IPS-NIHi7 (cell line): Measurements from ENCODE around the gene TCEA2.
A peak's percentile ranks its signal among the peaks of the same experiment; 100 is the strongest.
"Not testable (repeated sequence)": the region's sequence is repeated elsewhere in the genome, so short reads cannot be mapped to it uniquely, and the experiment has no call there.

Experiments used
- DNase-seq: peaks from one replicate; pipeline ENCODE4 v3.0.0; 2012; ENCODE audit warnings: mixed read lengths; ENCODE audit errors: extremely low spot score

TCEA2 gene

DNA sequence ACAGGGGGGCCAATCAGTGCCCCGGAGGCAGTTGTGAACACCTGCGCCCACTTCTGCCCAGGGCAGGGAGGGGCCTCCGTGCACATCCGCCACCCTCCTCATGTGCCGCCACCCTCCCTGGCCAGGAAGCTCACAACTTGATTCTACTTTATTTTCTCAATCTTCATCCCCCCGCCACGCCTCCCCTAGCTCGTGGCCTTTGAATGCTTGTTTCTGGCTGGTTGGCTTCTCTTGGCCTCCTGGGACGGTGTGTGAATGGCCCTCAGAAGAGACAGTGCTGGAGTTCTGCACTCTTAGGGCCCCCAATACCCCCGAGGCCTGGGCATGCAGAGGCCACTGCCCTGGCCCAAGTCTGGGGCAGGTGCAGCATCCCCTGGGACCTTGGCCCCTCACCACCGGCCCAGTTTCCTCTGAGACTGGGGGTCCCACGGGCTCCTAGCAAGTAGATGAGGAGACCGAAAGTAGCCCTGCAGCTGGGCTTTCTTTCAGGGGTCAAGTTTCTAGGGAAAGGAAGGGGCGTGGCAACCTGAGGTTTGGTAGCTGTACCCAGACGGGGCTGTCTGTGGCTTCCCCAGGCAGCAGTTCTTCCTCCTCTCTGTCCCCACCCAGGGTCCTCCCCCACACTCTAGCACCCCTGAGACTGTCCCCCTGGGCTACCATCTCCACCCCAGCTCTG, 15.0 kb downstream of the TCEA2 start:
- peak; percentile 32 for DNase-seq

DNA sequence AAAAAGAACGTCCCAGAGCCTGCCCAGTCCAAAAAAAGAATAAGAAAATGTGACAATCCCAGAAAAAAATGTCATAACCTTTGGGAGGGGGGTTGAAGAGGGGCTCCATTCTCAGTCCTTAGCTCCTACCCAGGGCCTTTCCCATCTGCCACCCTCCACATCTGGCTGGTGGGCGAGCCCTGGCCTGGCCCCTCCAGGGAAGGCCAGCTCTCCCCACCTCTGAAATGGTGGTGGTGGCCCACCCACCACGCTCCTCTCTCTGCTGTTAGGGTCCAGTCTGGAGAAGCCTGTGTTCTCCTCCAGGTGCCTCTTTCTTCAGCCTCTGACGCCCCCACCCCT, 15.9 kb downstream of the TCEA2 start:
- DNase-seq: no peak

DNA sequence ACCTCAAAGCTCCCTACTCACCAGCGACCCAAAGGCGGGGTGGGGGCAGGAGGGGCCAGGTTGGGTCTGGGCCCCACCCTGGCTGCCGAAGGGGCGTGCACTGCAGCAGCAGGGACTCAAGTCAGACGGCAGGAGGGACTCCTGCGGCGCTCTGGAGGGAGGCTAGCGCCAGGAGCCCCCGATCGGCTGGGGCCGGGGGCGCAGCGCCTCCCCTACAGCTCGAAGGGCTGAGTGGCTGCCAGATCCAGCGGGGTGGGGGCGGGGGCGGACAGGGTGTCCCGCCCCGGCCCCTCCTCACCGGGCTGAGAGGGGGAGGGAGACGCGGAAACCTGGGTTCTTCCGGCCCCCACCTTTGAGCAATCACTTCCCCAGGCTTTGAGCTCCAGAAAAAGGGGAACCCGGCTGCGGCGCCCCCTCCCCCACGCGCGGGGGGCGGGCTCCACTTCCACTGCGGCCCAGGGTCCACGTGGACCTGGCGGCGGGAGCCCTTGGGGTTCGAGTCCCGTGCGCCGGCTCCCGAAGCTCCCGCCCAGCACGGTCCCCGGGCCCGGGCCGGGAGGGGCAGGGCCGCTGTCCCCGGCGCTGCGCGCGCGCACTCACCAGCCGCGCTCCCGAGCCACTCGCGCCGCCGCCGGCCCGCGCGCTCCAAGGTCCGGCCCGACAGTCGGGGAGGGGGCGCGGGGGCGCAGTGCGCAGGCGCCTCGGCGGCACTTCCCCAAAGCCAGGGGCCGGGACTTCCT, 16.4 kb downstream of the TCEA2 start, which contains the start of gene RGS19:
TSS of gene RGS19 (minus strand) at position 246 of the 740 bp plus-strand sequence. CDS start 2,632 bp downstream, outside the sequence.
- peak; percentile 92 for DNase-seq

DNA sequence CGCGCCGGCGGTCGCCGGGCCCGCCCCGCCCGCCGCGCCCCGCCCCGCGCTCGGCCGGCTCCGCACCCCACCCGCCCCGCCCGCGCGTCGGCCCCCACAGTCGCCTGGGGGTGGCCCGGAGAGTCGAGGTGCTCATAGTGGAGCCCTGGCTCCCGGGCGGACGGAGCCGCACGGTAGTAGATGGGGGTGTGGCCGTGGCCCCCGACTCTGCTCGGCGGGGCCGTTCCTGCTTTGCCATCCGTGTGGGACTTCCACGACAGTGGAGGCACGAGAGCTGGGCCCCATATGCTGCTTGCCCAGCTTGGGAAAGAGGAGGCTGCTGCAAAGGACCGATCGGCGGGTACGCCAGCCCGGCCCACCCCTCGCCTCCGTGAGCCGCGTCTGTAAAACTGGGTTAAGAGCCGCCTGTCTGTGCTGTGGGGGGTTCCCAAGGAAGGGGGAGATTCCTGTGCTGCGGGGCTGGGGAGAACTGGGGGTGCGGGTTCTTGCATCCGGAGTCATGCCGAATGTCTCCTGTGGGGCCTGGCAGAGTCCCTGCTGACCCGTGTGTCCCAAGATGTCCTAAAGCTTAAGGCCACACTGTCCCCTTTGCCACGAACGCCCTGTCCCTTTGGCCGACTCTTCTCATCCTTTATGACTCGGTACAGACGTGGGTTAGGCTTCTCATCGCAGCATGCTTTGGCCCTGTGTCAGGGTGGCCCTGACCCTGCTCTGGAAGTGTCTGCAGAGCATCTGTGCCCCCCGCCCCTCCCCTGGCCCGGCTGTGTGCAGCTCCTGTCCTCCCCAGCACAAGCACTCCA, 17.2 kb downstream of the TCEA2 start, which contains the start of gene OPRL1:
TSS of gene OPRL1 (plus strand) at position 70 of the 800 bp plus-strand sequence. CDS start 12,639 bp downstream, outside the sequence.
- DNase-seq: no peak

DNA sequence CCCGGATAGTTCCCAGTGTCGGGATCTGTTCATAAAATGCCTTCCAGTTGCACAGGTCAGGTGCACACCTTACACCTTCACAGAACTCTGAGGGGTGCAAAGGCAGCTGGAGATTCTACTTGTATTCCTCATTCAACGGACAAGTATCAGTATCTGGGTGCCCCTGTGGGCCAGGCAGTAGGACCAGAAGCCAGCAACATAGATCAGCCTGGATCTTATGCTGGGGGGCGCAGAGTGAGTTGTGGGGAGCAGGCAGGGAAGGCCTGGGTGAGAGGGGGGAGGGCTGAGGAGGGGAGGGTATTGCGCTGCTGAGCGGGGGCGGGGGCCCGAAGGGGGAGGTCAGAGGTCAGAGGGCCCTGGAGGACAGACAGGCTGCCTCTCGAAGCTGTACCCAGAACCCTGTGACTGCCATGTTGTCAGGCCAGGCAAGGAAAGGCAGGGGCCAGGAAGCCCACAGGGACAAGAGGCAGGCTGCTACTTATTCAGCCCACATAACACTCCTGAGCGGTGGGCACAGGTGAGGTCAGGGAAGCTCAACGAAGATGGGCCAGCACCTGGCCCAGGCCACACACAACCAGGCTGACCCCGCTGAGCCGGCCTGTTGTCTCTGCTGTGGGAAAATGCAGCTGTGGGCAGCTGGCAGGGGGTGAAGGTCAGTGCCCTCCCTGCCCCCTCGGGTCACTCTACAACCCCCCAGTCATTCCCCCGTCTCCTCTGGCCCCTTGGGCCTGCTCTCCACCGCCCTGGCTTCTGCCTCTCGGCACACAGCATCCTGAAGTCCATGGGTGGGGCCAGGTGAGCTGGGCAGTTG, 18.0 kb downstream of the TCEA2 start:
- no peak for DNase-seq

DNA sequence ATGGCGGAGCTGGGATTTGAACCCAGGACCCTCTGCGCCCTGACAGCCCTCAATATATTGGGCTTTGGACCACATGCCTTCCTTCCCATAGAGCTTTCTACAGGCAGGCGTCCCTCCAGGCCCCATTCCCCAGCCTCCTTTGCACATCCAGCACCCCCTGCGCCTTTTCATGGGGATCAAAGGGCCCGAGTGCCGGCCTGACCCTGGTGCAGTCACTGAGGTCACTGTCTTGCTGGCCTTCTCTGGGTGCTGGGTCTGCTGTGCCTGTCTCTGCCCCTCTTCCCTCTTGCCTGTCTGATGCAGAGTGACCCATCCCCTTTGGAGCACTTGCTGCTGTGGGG, 18.6 kb downstream of the TCEA2 start:
- DNase-seq: no peak

DNA sequence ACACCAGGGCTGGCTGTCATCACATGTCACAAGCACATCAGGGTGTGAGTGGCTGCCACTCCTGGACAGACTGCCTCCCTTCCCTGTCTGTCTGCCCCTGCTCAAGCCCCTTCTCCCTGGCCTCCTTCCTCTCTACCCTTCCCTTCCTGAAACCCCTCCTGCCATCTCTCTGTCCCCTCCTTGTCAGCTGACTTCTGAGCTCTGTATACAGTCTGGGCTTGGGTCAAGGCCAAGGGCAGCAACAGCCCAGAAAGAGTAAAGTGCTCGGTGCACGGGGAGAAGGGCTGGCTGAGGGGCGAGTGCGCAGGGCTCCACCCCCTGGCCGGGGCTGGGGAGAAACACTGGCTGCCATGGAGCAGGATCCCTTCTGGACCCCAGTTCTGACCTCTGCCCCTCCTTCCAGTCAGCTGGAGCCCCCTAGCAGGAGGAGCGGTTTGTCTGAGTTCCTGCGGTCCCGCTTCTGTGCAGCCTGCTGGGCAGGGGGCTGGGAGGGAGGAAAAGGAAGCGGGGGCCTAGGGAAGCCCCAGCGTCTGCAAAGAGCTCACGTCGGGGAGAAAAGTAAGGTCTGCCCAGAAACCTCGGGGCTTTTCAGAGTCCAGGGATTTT, 19.2 kb downstream of the TCEA2 start:
- DNase-seq: peak; percentile 38

DNA sequence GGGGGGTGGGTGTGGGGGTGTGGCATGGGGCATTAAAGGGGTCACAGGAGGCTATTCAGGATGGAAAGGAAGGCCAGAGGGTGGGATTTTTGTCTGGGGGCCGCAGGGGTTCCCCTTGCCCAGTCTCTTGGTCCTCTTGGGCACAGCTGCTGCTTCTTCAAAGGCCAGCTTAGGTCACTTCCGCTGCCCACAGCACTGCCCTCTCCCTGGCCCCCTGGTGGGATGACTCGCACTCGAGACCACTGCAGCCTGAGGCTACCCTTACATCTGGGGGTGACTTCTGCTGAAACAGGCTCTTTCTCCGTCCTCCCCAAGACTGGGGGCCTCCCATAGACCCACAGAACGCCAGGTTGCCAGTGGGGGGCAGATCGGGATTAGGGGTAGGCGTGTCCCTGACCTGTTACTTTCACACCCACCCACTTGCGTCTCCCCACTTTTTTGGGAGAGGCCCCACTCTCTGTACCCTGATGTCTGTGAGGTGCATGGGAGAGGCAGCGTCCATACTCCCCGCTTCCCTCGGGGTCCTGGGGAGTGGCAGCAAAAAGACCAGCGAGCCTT, 19.9 kb downstream of the TCEA2 start:
- no peak for DNase-seq

DNA sequence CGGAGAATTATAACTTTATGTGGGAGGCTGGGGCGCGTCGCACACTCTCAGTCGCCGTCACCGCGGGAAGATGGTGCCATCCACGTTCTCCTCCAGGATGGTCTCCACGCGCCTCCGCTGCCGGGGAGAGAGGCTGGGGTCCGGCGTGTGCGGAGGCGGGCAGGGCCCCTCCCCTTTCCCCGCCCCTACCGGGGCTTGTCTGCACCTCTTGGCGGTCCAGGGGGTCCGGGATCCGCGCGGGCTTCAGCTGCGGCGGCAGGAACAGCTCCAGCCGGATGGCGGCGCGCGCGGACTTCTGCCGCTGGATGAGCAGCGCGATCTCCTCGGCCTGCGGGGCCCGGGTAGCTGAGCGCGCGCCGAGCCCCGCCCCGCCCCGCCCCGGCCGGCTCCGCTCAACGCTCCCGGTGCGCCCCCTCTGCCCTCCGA, 20.4 kb downstream of the TCEA2 start:
- peak; percentile 89 for DNase-seq

DNA sequence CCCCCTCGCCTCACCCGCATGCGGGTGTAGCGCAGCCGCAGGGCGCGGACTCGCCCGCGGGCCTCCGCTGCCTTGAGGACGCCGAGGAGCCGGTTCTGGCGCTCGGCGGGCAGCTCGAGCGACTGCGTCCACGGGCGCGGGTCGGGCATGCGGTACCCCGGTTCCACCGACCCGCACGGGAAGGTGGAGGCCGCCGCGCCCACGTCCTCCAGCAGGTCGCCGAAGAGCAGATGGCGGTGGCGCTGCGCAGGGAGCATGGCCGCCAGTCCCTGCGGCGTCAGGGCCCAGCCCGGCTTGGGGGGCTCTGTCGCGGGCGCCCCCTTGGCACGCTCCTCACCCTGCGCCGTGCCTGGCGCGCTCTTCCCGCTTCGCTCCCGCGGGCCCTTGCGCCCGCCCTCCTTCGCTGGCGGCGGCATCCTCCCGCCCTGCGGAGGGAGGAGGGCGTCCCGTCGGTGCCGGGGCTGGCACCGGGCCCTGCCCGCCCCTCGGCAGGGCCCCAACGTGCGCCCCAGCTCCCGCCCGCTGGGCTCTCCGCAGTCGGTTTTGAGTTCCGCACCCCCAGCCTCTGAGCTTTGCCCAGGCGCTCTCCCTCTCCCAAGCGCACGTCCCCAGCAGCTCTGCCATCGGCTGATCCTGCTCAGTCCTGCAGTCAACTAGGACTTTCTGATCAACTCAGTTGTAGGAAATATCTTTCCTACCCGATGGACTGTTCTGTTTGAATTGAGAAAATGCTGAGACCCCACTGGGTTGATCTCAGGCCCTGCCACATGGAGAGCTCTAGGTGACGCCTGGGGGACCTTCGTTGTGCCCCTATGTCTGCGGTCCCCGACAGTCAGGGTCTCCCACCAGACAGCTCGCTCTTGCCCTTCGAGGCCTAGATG, 21.0 kb downstream of the TCEA2 start, which contains the start of gene LKAAEAR1:
TSS of gene LKAAEAR1 (minus strand) at position 595 of the 881 bp plus-strand sequence. CDS start at position 416, 179 bp downstream.
- no peak for DNase-seq

DNA sequence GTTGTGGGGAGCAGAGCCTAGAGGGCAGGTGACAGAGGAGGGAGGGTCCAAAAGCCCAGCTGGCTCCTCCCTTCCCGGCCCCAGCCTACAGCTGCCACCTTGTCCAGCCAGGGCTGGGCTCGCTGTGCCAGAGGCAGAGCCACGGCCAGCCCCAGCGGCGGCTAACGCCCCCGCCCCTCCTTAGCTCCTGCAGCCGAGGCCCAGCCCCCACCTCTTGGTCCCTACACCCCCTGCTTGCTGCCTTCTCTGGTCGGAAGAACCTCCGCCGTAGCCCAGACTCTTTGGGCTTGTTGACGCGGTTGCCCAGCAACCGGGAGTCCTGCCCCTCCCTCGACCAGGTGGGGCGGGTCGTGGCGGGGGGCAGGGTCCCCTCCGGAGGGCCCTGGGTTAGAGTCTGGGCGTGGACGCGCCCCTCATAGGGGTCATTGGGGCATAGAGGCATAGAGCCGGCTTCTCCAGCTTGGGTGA, 21.7 kb downstream of the TCEA2 start:
- DNase-seq: peak; percentile 63

DNA sequence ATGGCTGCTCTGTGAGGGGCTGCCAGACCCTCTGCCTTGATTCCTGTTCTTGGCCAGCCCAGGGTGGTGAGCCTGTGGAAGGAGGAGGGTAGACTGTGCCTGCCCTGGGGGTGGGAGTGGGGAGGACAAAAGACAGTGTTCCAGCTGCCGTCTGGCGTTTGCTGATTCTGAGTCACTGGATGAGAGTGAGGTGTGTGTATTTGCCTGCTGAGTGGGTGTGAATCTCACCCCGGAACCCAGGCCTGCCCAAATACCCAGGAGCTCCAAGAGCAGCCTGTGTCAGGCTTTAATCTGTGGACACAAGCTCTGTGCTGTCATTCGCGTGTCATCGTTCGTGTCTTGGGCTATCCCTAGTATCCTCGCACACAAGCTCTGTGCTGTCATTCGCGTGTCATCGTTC, 23.8 kb downstream of the TCEA2 start:
- no peak for DNase-seq

DNA sequence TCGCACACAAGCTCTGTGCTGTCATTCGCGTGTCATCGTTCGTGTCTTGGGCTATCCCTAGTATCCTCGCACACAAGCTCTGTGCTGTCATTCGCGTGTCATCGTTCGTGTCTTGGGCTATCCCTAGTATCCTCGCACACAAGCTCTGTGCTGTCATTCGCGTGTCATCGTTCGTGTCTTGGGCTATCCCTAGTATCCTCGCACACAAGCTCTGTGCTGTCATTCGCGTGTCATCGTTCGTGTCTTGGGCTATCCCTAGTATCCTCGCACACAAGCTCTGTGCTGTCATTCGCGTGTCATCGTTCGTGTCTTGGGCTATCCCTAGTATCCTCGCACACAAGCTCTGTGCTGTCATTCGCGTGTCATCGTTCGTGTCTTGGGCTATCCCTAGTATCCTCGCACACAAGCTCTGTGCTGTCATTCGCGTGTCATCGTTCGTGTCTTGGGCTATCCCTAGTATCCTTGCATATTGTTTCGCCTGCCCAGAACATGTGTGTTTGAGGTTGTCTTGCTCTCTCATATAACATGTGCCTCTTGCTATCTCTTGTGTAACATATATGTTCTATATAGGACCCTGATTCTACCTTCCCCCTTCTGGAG, 24.3 kb downstream of the TCEA2 start:
- not testable (repeated sequence) for DNase-seq

DNA sequence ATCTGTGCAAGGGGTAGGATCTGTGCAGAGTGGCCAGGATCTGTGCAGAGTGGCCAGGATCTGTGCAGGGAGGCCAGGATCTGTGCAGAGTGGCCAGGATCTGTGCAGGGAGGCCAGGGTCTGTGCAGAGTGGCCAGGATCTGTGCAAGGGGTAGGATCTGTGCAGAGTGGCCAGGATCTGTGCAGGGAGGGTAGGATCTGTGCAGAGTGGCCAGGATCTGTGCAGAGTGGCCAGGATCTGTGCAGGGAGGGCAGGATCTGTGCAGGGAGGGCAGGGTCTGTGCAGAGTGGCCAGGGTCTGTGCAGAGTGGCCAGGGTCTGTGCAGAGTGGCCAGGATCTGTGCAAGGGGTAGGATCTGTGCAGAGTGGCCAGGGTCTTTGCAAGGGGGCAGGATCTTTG, 25.6 kb downstream of the TCEA2 start:
- DNase-seq: not testable (repeated sequence)

DNA sequence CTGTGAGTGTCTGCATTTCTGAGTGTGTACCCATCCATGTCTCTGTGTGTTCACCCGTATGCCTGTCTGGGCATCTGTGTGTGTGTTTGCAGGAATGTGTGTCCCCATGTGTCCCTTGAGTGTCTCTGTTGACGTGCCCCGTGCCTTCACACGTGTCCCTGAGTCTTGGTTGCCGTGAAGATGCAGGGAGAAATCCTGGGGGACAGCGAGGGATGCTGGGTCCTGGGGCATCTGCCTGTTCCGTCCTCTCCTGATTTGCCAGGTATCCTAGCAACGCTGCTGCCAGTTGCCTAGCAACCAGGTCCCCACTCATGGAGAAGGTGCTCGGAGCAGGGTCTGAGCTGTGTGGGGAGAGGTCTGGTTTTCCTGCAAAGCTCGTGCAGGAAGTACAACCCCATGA, 27.2 kb downstream of the TCEA2 start:
- no peak for DNase-seq

DNA sequence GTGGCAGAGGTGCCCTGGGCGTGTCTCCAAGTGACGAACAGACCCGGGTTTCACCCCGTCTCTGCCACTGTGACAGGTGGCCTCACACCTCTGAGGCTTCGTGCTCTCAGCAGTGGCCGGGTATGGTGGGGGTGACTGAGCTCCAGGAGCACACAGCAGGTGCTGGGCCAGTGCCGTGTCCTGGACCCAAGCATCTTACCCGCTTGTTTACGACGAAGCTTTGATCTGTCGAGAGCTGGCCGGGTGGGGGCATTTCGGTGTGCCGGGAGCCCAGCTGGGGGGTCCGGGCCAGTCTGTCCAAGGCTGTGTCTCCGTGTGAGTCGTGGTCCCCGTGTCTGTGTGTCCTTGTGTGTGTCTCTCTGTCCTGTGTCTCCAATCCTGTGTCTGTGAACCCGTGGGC, 28.3 kb downstream of the TCEA2 start:
- DNase-seq: no peak

DNA sequence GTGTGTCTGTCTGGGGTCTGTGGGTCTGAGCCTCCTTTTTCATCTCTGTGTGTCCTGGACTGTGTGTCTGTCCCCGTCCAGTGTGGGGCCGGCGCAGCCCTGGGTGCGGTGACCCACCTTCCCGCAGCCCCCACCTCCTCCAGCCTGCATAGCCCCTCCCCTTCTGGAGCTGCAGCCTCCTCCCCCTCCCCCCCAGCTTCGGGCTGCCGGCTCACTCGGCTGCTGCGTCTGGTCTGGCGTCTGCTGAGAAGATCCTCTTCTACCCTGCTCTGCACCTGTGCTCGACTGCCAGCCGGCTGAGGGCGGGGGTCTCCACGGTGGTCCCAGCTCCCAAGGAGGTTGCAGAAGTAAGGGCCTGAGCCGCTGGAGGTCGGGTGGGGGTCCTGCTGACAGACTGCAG, 28.8 kb downstream of the TCEA2 start:
- DNase-seq: peak; percentile 46

DNA sequence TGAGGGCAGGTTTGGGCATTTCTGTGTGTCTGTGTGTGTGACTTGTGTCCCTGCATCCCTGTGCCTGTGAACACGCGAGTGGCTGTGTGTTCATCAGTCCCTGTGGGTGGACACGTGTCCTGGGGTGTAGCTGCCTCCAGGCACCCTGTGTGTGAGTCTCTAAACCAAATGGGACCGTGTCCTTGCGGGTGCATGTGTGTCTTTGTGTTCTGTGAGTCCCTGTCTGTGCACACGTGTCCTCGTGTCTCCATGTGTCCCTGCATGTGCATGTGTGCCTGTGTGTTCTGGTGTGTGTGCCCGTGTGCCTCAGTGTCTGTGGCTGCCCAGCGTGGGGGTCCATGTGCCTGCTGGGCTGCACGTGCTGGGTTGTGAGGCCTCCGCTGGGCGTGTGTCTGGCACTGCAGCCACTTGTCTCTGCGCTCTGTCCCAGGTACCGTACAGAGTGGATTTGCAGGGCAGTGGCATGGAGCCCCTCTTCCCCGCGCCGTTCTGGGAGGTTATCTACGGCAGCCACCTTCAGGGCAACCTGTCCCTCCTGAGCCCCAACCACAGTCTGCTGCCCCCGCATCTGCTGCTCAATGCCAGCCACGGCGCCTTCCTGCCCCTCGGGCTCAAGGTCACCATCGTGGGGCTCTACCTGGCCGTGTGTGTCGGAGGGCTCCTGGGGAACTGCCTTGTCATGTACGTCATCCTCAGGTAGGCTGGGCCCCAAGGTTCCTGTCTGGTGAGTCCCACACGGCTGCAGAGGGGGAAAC, 29.4 kb downstream of the TCEA2 start:
- DNase-seq: no peak
